Loucy (cell line): ENCODE data around the gene CCL25.

Experiments used
- H2AFZ ChIP-seq: fragments of 200-600 bp; sonication (generic); 2 replicates; pipeline ENCODE4 v1.6.0; 2016; ENCODE audit warnings: antibody characterized with exemption, mild to moderate bottlenecking, low read length, moderate library complexity
- H3F3A ChIP-seq: fragments of 200-600 bp; 2 replicates; pipeline ENCODE4 v1.6.0; 2016; ENCODE audit warnings: antibody characterized with exemption, low read depth, mild to moderate bottlenecking
- H3K27me3 ChIP-seq: fragments of 200-600 bp; sonication (generic); 2 replicates; pipeline ENCODE4 v1.6.1; 2014; ENCODE audit warnings: low read length, mild to moderate bottlenecking; ENCODE audit not compliant: insufficient read depth, poor library complexity, severe bottlenecking
- H3K36me3 ChIP-seq: fragments of 200-600 bp; sonication (generic); 2 replicates; pipeline ENCODE4 v1.6.1; 2016; ENCODE audit warnings: low read length; ENCODE audit not compliant: insufficient read depth
- H3K4me1 ChIP-seq: fragments of 200-600 bp; sonication (generic); 2 replicates; pipeline ENCODE4 v1.5.1; 2014; ENCODE audit warnings: low read length, mild to moderate bottlenecking; ENCODE audit not compliant: insufficient read depth, poor library complexity, severe bottlenecking
- H3K4me2 ChIP-seq: fragments of 200-600 bp; sonication (generic); 2 replicates; pipeline ENCODE4 v1.6.0; 2014; ENCODE audit warnings: antibody characterized with exemption, low read length, low read depth, mild to moderate bottlenecking; ENCODE audit not compliant: poor library complexity, severe bottlenecking
- H3K4me3 ChIP-seq: fragments of 200-600 bp; sonication (generic); 2 replicates; pipeline ENCODE4 v1.5.1; 2014; ENCODE audit warnings: low read length, mild to moderate bottlenecking, mixed read lengths; ENCODE audit not compliant: poor library complexity, severe bottlenecking
- H3K79me2 ChIP-seq: fragments of 200-600 bp; sonication (generic); 2 replicates; pipeline ENCODE4 v1.6.1; 2014; ENCODE audit warnings: low read length; ENCODE audit not compliant: insufficient read depth
- H3K9ac ChIP-seq: fragments of 200-600 bp; sonication (generic); 2 replicates; pipeline ENCODE4 v1.6.0; 2014; ENCODE audit warnings: mild to moderate bottlenecking, low read depth, low read length, moderate library complexity; ENCODE audit not compliant: poor library complexity, severe bottlenecking
- H3K9me2 ChIP-seq: fragments of 200-600 bp; sonication (generic); replicated peaks from 2 replicates; pipeline ENCODE4 v1.6.1; 2016; ENCODE audit warnings: low read depth, low read length, mixed read lengths
- H3K9me3 ChIP-seq: fragments of 200-600 bp; sonication (generic); 2 replicates; pipeline ENCODE4 v1.6.1; 2014; ENCODE audit warnings: mild to moderate bottlenecking, antibody characterized with exemption, low read length, low read depth; ENCODE audit not compliant: insufficient read depth
- H4K20me1 ChIP-seq: fragments of 200-600 bp; sonication (generic); 2 replicates; pipeline ENCODE4 v1.6.0; 2014; ENCODE audit warnings: antibody characterized with exemption, low read length, mild to moderate bottlenecking; ENCODE audit not compliant: insufficient read depth, poor library complexity, severe bottlenecking
- CTCF ChIP-seq: fragments of 200-600 bp; sonication (generic); conservative IDR thresholded peaks from 2 replicates; pipeline ENCODE4 v1.5.1; 2014; ENCODE audit warnings: mild to moderate bottlenecking, antibody characterized with exemption, low read length
- EZH2phosphoT487 ChIP-seq: fragments of 200-600 bp; IDR thresholded peaks from 2 replicates; pipeline ENCODE4 v1.6.1; 2018; ENCODE audit warnings: antibody characterized with exemption, mild to moderate bottlenecking, moderate library complexity, borderline replicate concordance

Gene CCL25

GRCh38 chr19:8044018-8044417 lies 8.5 kb upstream of the CCL25 start:
- H3K9me3 ChIP-seq = no peaks in the 10 kb centered on the region
- H3K36me3 ChIP-seq = no peaks in the 10 kb centered on the region
- no peaks in the 10 kb centered on the region for H3F3A ChIP-seq
- H3K27me3 ChIP-seq = no peaks in the 10 kb centered on the region
- no peaks in the 10 kb centered on the region for H3K9me2 ChIP-seq
- no peaks in the 10 kb centered on the region for H3K4me1 ChIP-seq
- no peak overlapping the region for H3K9ac ChIP-seq
- no peaks in the 10 kb centered on the region for H3K79me2 ChIP-seq
- no peak overlapping the region for H3K4me2 ChIP-seq
- H3K4me3 ChIP-seq = no peak overlapping the region
- TF ChIP-seq CTCF (no peak), EZH2phosphoT487 (no peak)
- no peaks in the 10 kb centered on the region for H4K20me1 ChIP-seq
- H2AFZ ChIP-seq = no peak overlapping the region

- H2AFZ ChIP-seq = no peak overlapping the region
- H3K27me3 ChIP-seq = no peaks in the 10 kb centered on the region
- H3K9me3 ChIP-seq = no peaks in the 10 kb centered on the region
- no peaks in the 10 kb centered on the region for H3K36me3 ChIP-seq
- no peak overlapping the region for H3K9ac ChIP-seq
- H4K20me1 ChIP-seq = no peaks in the 10 kb centered on the region
- no peak overlapping the region for H3K4me2 ChIP-seq
- H3F3A ChIP-seq = no peaks in the 10 kb centered on the region
- no peak overlapping the region for H3K4me3 ChIP-seq
- H3K79me2 ChIP-seq = no peaks in the 10 kb centered on the region
- H3K9me2 ChIP-seq = no peaks in the 10 kb centered on the region
- no peak for TF ChIP-seq EZH2phosphoT487
- no peak for TF ChIP-seq CTCF
- H3K4me1 ChIP-seq = no peaks in the 10 kb centered on the region
Observed at GRCh38 chr19:8045872-8046568, 6.5 kb upstream of the CCL25 start.

GRCh38 chr19:8046569-8047165 lies 5.9 kb upstream of the CCL25 start:
- H3K9ac ChIP-seq = no peak overlapping the region
- no peaks in the 10 kb centered on the region for H4K20me1 ChIP-seq
- H3K4me2 ChIP-seq = no peak overlapping the region
- no peaks in the 10 kb centered on the region for H3F3A ChIP-seq
- no peaks in the 10 kb centered on the region for H3K4me1 ChIP-seq
- H3K36me3 ChIP-seq = no peaks in the 10 kb centered on the region
- no peak overlapping the region for H2AFZ ChIP-seq
- H3K79me2 ChIP-seq = no peaks in the 10 kb centered on the region
- H3K9me2 ChIP-seq = no peaks in the 10 kb centered on the region
- no peak overlapping the region for H3K4me3 ChIP-seq
- no peak for TF ChIP-seq EZH2phosphoT487
- TF ChIP-seq CTCF = no peak
- H3K9me3 ChIP-seq = no peaks in the 10 kb centered on the region
- H3K27me3 ChIP-seq = no peaks in the 10 kb centered on the region
